HG03521 (cell line): ENCODE data around the gene GPR150.

Source experiments
- ATAC-seq: cut with Tn5 transposase; IDR thresholded peaks from one replicate; pipeline ENCODE4 v1.9.1; 2021; ENCODE audit warnings: mild to moderate bottlenecking, moderate library complexity; ENCODE audit not compliant: unreplicated experiment

The GPR150 gene

GRCh38 chr5:95647886-95648860 lies 28.3 kb downstream of the GPR150 start:
- ATAC-seq = no peak

GRCh38 chr5:95649274-95649673 lies 29.4 kb downstream of the GPR150 start:
- ATAC-seq = no peak

DNA sequence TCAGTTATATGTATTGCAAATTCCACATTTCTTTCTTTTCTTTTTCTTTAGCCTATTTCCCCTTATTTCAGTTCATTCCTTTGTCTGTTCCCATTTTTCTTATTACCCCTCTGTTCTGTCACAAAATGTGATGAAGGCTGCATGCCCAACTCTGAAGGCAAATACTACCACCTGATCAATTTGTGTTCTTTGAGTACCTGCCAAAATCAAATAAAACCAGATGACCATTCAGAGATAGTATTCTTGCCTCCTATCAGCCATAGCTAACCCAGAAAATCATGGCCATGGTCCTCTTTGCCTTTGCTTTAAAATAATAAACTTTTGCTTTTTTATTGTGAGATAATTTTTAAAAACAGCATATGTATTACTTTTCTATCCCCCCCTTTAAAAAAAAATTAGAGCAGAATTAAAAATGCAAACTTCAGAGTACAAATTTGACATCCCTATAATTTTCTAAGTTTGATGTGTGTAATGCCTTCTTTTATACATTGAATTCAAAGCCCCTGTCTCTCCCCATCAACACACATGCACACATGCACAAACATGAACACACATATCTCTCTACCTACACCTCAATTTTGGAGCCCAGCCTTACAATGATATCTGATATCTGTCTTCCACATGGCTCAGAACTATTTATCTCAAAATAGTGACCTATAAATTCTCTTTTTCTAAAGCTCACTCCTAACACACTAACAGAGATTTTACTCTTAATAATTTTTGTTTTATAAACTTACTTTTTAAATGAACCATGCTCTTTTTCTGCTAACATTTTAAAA lies 30.1 kb downstream of the GPR150 start:
- no peak for ATAC-seq

- ATAC-seq = no peak
Measured at GRCh38 chr5:95652849-95653248, 33.0 kb downstream of the GPR150 start.

- no peak for ATAC-seq
Measured at GRCh38 chr5:95654196-95654595, 34.3 kb downstream of the GPR150 start.

DNA sequence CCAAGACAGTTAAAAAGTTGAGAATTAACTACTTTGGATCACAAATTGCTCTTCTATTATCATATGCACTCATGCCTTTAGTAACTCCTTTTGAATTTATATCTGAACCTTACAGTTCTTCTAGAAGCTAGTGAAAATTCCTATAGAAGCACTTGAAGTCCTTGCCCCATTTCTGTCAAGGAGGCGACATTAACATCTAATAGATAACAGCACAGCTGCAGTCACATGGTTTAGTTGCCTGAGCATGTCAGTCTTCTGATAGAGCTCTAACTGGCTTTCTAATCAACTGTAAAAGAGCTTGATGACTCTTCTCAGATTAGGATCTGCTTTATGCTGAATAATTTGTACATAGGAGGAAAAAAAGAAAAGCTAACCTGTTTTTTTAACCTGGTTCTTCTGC lies 35.7 kb downstream of the GPR150 start:
- no peak for ATAC-seq

GRCh38 chr5:95660060-95660459 lies 40.2 kb downstream of the GPR150 start:
- ATAC-seq = no peak

DNA sequence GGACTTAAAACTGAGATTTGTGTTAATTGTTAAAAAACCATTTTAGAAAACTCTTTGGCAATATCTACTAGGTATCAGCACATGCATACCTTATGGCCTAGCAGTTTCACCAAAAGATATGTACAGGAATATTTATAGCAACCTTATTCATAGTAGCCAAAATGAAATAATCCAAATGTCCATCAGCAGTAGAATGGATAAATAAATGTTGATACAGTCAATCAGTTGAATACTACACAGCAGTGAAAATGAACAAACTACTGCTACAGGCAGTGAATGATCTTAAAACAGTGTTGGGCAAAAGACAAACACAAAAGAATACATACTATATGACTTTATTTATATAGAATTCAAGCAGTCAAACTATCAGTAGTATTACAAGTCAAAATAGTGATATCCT lies 43.1 kb downstream of the GPR150 start:
- ATAC-seq = no peak

- no peak for ATAC-seq
Measured at GRCh38 chr5:95664204-95664786, 44.4 kb downstream of the GPR150 start.

GRCh38 chr5:95667061-95667618 lies 47.3 kb downstream of the GPR150 start:
- no peak for ATAC-seq

- ATAC-seq = no peak
Measured at GRCh38 chr5:95667678-95668077, 47.8 kb downstream of the GPR150 start.

DNA sequence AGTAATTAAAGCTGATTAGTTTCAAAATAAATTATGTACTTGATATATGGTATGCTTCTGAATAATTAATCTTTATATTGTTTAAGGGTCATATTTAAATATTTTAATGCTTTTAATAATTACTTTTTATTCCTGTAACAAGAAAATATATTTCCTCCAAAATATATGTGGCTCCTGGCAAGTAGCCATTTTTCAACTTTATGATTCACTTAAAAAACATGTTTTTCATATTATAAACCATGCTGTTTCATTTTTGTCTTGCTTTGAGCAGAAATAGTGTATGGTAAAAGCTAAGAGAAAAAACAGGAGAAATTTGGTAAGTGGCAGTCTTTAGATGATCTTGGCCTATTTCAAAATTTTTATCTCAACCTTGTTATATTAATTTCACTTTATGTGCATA lies 48.3 kb downstream of the GPR150 start:
- no peak for ATAC-seq

GRCh38 chr5:95668728-95669127 lies 48.8 kb downstream of the GPR150 start:
- no peak for ATAC-seq

DNA sequence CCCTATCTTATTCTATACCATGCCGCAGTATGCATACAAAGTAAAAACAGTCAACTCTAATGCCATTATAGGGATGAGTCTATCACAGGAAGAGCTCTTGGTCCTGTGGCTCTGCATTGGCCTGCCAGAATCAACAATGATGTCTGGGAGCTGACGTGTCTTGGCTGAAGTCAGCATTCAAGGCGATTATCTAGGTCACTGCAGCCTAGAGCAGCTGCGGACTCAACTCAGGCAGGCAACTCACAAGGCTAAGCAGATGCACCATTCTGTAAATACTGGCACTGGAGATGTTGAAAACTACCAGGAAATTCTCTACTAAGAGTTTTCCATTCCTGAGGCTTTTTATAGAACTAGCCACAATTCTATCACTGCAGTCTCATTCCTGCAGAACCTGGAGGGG lies 49.7 kb downstream of the GPR150 start:
- ATAC-seq = no peak

DNA sequence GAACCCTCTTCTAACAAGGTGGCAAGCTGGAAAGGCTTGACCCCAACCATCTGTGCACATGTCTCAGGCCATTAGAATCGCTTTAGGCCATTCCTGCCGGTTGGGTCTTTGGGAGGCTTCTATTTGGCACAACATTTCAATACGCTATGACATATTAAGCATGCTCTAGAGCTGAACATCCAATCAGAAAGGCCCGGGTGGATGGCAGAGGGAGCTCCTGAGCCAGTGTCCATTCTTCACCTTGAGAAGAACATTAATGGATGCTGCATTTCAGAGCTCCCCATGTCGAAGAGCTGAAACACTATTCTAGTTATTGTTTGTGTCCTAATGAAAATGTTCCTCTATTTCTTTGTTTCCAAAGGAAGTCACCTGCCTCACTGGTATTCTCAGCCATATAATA lies 50.1 kb downstream of the GPR150 start:
- ATAC-seq = no peak

DNA sequence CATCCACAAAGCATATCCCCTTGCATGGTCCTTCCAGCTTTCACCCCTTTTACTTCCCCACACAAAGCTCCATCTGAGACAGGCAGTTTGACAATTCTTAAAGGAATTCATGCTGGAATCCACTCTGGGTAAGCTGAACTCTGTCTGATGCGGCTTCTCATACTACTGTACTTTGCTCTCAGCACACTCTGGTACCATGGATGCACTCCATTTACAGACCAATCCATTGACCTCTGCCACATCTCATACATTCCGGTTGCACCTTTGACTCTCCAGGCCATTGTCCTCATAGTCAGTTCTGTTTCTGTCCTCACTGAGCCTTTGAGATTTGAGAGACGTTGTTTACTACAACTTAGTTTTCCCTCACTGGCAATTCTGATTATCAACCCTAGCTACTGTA lies 50.7 kb downstream of the GPR150 start:
- ATAC-seq = no peak
